Endothelial cell of umbilical vein (primary cell): ENCODE measurements around the gene CNTNAP2.

Experiments used
- EZH2 ChIP-seq: IDR thresholded peaks from 2 replicates; pipeline ENCODE4 v1.6.1; 2012; ENCODE audit warnings: borderline replicate concordance, low read depth, mild to moderate bottlenecking, moderate library complexity, low read length, inconsistent platforms; ENCODE audit not compliant: severe bottlenecking
- FOS ChIP-seq: IDR thresholded peaks from 2 replicates; pipeline ENCODE4 v1.6.1; 2011; ENCODE audit warnings: mild to moderate bottlenecking, low read length, moderate library complexity, borderline replicate concordance; ENCODE audit not compliant: insufficient read depth
- GATA2 ChIP-seq: IDR thresholded peaks from 2 replicates; pipeline ENCODE4 v1.7.0; 2011; ENCODE audit warnings: low read depth, mild to moderate bottlenecking, moderate library complexity, mixed read lengths, low read length; ENCODE audit not compliant: insufficient read length, insufficient read depth
- JUN ChIP-seq: IDR thresholded peaks from 2 replicates; pipeline ENCODE4 v1.6.1; 2011; ENCODE audit warnings: borderline replicate concordance, low read depth; ENCODE audit not compliant: insufficient read length, insufficient read depth
- MYC ChIP-seq: IDR thresholded peaks from one replicate; pipeline ENCODE4 v1.6.1; 2011; ENCODE audit warnings: mild to moderate bottlenecking, low read depth, low read length
- POLR2A ChIP-seq: IDR thresholded peaks from 2 replicates; pipeline ENCODE4 v1.6.1; 2012; ENCODE audit warnings: low read depth, mild to moderate bottlenecking, control low read depth, low read length
- POLR2AphosphoS5 ChIP-seq: IDR thresholded peaks from 2 replicates; pipeline ENCODE4 v1.6.1; 2012; ENCODE audit warnings: low read depth, mild to moderate bottlenecking, control low read depth, low read length, moderate library complexity; ENCODE audit not compliant: insufficient read depth
- TF ChIP-seq, protein P1 (sequence below), 2 donors: IDR thresholded peaks; 1 replicate in 1 of 2; 2 replicates in 1 of 2; pipeline ENCODE4 v1.5.1; 2011; ENCODE audit warnings: low read length in 2 of 2, mild to moderate bottlenecking in 2 of 2, moderate library complexity in 2 of 2, control low read depth in 1 of 2, inconsistent platforms in 1 of 2, low read depth in 1 of 2; ENCODE audit not compliant: insufficient read depth in 1 of 2; ENCODE audit errors: extremely low read depth in 1 of 2
- TF ChIP-seq, protein P2 (sequence below): IDR thresholded peaks from 2 replicates; pipeline ENCODE4 v1.6.1; 2011; ENCODE audit not compliant: insufficient read depth, insufficient read length

DNA sequence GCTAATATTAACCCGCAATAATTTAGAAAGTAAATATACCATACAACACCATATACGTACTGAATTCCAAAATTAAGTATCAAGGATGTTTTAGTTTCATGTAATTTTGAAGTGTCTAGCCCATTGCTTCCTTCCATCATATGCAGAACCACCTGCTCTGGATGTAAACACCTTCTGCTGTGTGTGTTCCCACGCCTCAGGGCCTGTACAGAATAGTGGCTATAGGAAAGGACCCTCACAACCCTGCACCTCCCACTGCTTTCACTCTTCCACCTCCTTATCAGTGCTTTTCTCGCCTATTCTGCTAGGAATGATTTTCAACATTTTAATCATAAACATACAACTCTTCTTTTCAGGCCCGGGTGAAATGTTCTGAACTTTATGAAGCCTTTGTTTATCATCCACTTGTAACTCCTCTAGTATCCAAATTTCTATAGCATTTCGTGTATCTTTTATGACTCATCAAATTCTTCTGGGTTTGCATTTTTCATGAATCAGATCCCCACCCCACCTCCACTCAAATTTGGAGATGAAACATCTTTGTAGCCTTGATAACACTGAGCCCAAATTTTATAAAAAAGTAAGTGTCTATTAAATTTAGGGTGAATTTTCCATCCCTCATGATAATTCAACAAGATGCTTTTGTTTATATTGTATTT is 1367.2 kb downstream of the CNTNAP2 start:
- TF ChIP-seq POLR2A (no peak), JUN (no peak), POLR2AphosphoS5 (no peak), EZH2 (no peak), MYC (no peak), FOS (no peak), GATA2 (no peak)
- TF ChIP-seq, protein P1, sequence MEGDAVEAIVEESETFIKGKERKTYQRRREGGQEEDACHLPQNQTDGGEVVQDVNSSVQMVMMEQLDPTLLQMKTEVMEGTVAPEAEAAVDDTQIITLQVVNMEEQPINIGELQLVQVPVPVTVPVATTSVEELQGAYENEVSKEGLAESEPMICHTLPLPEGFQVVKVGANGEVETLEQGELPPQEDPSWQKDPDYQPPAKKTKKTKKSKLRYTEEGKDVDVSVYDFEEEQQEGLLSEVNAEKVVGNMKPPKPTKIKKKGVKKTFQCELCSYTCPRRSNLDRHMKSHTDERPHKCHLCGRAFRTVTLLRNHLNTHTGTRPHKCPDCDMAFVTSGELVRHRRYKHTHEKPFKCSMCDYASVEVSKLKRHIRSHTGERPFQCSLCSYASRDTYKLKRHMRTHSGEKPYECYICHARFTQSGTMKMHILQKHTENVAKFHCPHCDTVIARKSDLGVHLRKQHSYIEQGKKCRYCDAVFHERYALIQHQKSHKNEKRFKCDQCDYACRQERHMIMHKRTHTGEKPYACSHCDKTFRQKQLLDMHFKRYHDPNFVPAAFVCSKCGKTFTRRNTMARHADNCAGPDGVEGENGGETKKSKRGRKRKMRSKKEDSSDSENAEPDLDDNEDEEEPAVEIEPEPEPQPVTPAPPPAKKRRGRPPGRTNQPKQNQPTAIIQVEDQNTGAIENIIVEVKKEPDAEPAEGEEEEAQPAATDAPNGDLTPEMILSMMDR (IDR thresholded peaks at IDR 0.05; ENCODE audit: extremely low read depth in 1 of 2, insufficient read depth in 1 of 2, low read depth in 1 of 2, low read length in 2 of 2): no peak
- TF ChIP-seq, protein P2, sequence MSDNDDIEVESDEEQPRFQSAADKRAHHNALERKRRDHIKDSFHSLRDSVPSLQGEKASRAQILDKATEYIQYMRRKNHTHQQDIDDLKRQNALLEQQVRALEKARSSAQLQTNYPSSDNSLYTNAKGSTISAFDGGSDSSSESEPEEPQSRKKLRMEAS: no peak
